HepG2 (cell line): ENCODE measurements around the gene CNKSR3. TPM values are rescaled to one million over a fixed set of nuclear protein-coding genes. Genes with fewer than 3 reads are reported as not detected.

Experiments
- ATAC-seq: fragments of 200-7000 bp; cut with Tn5 transposase; 3 replicates; pipeline ENCODE4 v1.9.1; 2020; ENCODE audit warnings: mild to moderate bottlenecking, moderate library complexity
- BruUV-seq: library from RNA; stranded (reverse); fragments of 400-500 nt; replicated peaks from 2 replicates; lab custom pipeline; 2021; lab: Mats Ljungman, UMichigan
- CTCF ChIA-PET: fragments of 300-600 bp; formaldehyde crosslinking; extraction: SDS; loops from one replicate; lab custom pipeline; 2021; ENCODE audit warnings: low total read pairs, inconsistent platforms, low intra/inter-chr PET ratio; lab: Yijun Ruan, JAX
- POLR2A ChIA-PET: fragments of 350-600 bp; sonication (Branson Sonifier 250); formaldehyde crosslinking; loops from one replicate; lab custom pipeline; 2020; ENCODE audit warnings: antibody characterized with exemption, inconsistent platforms; lab: Yijun Ruan, JAX
- DNase-seq: peaks from one replicate; pipeline ENCODE4 v3.0.0-alpha.2; 2015; ENCODE audit warnings: low spot score
- FAIRE-seq: peaks from 3 replicates; lab custom pipeline; 2011; peaks lifted over from hg19 to GRCh38; lab: Jason Lieb, UNC
- H2AFZ ChIP-seq: one replicate; pipeline ENCODE4 v1.6.1; 2011; ENCODE audit warnings: low read length, inconsistent platforms
- H3K27ac ChIP-seq: fragments of 300-600 bp; 3 replicates; pipeline ENCODE4 v1.8.0; 2011; ENCODE audit warnings: mixed run types, mild to moderate bottlenecking, mixed read lengths, low read length, inconsistent platforms; ENCODE audit not compliant: insufficient read depth; ENCODE audit errors: extremely low read length
- H3K27me3 ChIP-seq, 2 experiments: fragments of 200-600 bp in 1 of 2; 2 replicates in 1 of 2; 3 replicates in 1 of 2; pipeline versions ENCODE4 v1.6.0 to v1.8.0; 2011; ENCODE audit warnings: low read length in 2 of 2, mild to moderate bottlenecking in 2 of 2, moderate library complexity in 2 of 2, inconsistent platforms in 1 of 2; ENCODE audit not compliant: insufficient read depth in 2 of 2, control insufficient read depth in 1 of 2
- H3K36me3 ChIP-seq, 2 experiments: fragments of 200-600 bp in 1 of 2; replicated peaks in 1 of 2; 2 replicates in 1 of 2; 3 replicates in 1 of 2; pipeline versions ENCODE4 v1.5.1 to v1.8.0; 2011; ENCODE audit warnings: low read length in 2 of 2, inconsistent platforms in 1 of 2; ENCODE audit not compliant: insufficient read depth in 2 of 2, control insufficient read depth in 1 of 2
- H3K4me1 ChIP-seq: 2 replicates; pipeline ENCODE4 v1.5.1; 2012; ENCODE audit warnings: low read length, inconsistent platforms; ENCODE audit not compliant: insufficient read depth
- H3K4me2 ChIP-seq: 2 replicates; pipeline ENCODE4 v1.6.0; 2011; ENCODE audit warnings: low read depth, low read length, inconsistent platforms
- H3K4me3 ChIP-seq, 3 experiments: fragments of 200-600 bp in 1 of 3; sonication (generic), shearing (Covaris generic) in 1 of 3; replicated peaks in 1 of 3; 2 replicates each; pipeline ENCODE4 v1.5.1; 2011 to 2016; ENCODE audit warnings: low read length in 3 of 3, inconsistent platforms in 2 of 3, low read depth in 2 of 3, mild to moderate bottlenecking in 2 of 3, control low read depth in 1 of 3, mixed read lengths in 1 of 3; ENCODE audit not compliant: insufficient read depth in 1 of 3
- H3K79me2 ChIP-seq: one replicate; pipeline ENCODE4 v1.6.1; 2011; ENCODE audit warnings: low read length, inconsistent platforms; ENCODE audit not compliant: insufficient read depth
- H3K9ac ChIP-seq: 2 replicates; pipeline ENCODE4 v1.6.0; 2011; ENCODE audit warnings: mild to moderate bottlenecking, low read depth, low read length, inconsistent platforms; ENCODE audit not compliant: insufficient read depth
- H3K9me3 ChIP-seq: 2 replicates; pipeline ENCODE4 v1.5.1; 2012; ENCODE audit warnings: mild to moderate bottlenecking, low read length
- H4K20me1 ChIP-seq: 2 replicates; pipeline ENCODE4 v1.6.0; 2011; ENCODE audit warnings: inconsistent platforms, mild to moderate bottlenecking, low read length, moderate library complexity; ENCODE audit not compliant: insufficient read depth
- ATF2 ChIP-seq: sonication (generic); formaldehyde crosslinking; IDR thresholded peaks from 2 replicates; pipeline ENCODE4 v1.4.0; 2020; ENCODE audit warnings: missing genetic modification reagents
- CSRNP1 ChIP-seq: sonication (generic); formaldehyde crosslinking; IDR thresholded peaks from 2 replicates; pipeline ENCODE4 v1.8.1; 2023; ENCODE audit warnings: mild to moderate bottlenecking, missing genetic modification reagents
- FOXP1 ChIP-seq, 2 experiments: fragments of 450-650 bp in 1 of 2; IDR thresholded peaks; 2 replicates each; pipeline ENCODE4 v1.6.1; 2017 to 2018; ENCODE audit warnings: antibody characterized with exemption in 1 of 2
- NRL ChIP-seq: sonication (generic); formaldehyde crosslinking; IDR thresholded peaks from 2 replicates; pipeline ENCODE4 v1.5.0; 2020; ENCODE audit warnings: missing genetic modification reagents, mild to moderate bottlenecking, moderate library complexity, borderline replicate concordance
- SKI ChIP-seq: fragments of 450-650 bp; IDR thresholded peaks from one replicate; pipeline ENCODE4 v1.6.1; 2018; ENCODE audit warnings: mild to moderate bottlenecking; ENCODE audit not compliant: partially characterized antibody
- ZGPAT ChIP-seq: IDR thresholded peaks from 2 replicates; pipeline ENCODE4 v1.6.1; 2016; ENCODE audit warnings: mild to moderate bottlenecking
- ZHX2 ChIP-seq, 2 experiments: sonication (generic) in 1 of 2; formaldehyde crosslinking in 1 of 2; IDR thresholded peaks; 2 replicates each; pipeline versions ENCODE4 v1.6.1 to v1.9.0; 2014 to 2022; ENCODE audit warnings: antibody characterized with exemption in 1 of 2, borderline replicate concordance in 1 of 2, inconsistent platforms in 1 of 2, low read depth in 1 of 2, missing genetic modification reagents in 1 of 2
- ZNF326 ChIP-seq: sonication (generic); formaldehyde crosslinking; IDR thresholded peaks from 2 replicates; pipeline ENCODE4 v1.4.0; 2020; ENCODE audit warnings: missing genetic modification reagents, borderline replicate concordance
- ZNF598 ChIP-seq: sonication (generic); formaldehyde crosslinking; IDR thresholded peaks from 2 replicates; pipeline ENCODE4 v1.5.1; 2020; ENCODE audit warnings: mild to moderate bottlenecking, missing genetic modification reagents, borderline replicate concordance
- ZNF605 ChIP-seq: sonication (generic); formaldehyde crosslinking; IDR thresholded peaks from 2 replicates; pipeline ENCODE4 v1.8.0; 2022; ENCODE audit warnings: mild to moderate bottlenecking, missing genetic modification reagents
- WGBS: methylation state at CpG from one replicate; pipeline ENCODE4 v1.1.6; 2017; ENCODE audit warnings: low lambda C conversion rate; 5-methylcytosine and 5-hydroxymethylcytosine counted together
- in situ Hi-C: cut with HindIII; loops from 2 replicates; pipeline ENCODE4 v1.10.0; 2017; ENCODE audit warnings: low pct_unique_long_range_greater_than_20kb; ENCODE audit not compliant: extremely low pct_ligation_motif_present
- intact Hi-C: fragments of 100-400 bp; cut with micrococcal nuclease; formaldehyde crosslinking; loops from one replicate; pipeline ENCODE4 v1.10.0; 2022; ENCODE audit not compliant: unreplicated experiment
- polyA plus RNA-seq, 8 experiments: library from polyadenylated mRNA; depleted of rRNA in 3 of 8; stranded (reverse) in 7 of 8; unstranded in 1 of 8; fragments of >200 nt; fragmentation: Illumina TruSeq in 4 of 8; extraction: Trizol in 4 of 8; gene quantifications; 2 replicates each; pipeline versions ENCODE4 v1.2.1 to v1.2.3, GENCODE V29; 2011 to 2016; ENCODE audit warnings: low read depth in 4 of 8, missing spikeins in 1 of 8, mixed read lengths in 1 of 8; ENCODE audit not compliant: insufficient read depth in 1 of 8
- total RNA-seq, 5 experiments: library from RNA; depleted of rRNA; stranded (reverse); fragments of >200 nt; fragmentation: Illumina TruSeq; extraction: Trizol; gene quantifications; 2 replicates each; pipeline ENCODE4 v1.2.3, GENCODE V29; 2016; ENCODE audit warnings: low read depth in 1 of 5

The CNKSR3 gene
- total and polyA plus RNA-seq, 2 of the 13 experiments (the other 11 are each of a cell fraction or from before 2014, with no cell fraction given), result 9.2 to 38.6 TPM

GRCh38 chr6:154453329-154453728 lies 57.2 kb downstream of the CNKSR3 start (continued):
- TF ChIP-seq ATF2 (CRISPR knock-in tag), result no peak
- TF ChIP-seq SKI, result no peak
- no peak for TF ChIP-seq CSRNP1 (CRISPR knock-in tag)
- TF ChIP-seq NRL (CRISPR knock-in tag), result no peak
- no peak for TF ChIP-seq ZNF598 (CRISPR knock-in tag)

- intact Hi-C loops (no loop called here), in situ Hi-C loops (no loop called here)
- H2AFZ ChIP-seq, result no peak overlapping the region
- no peak for ATAC-seq
- peaks cover 15% of the 10 kb centered on the region for H3K4me1 ChIP-seq
- WGBS, result 100% methylated on average over 3 of the region's 3 CpGs
- no peaks in the 10 kb centered on the region for H4K20me1 ChIP-seq
- no peak for FAIRE-seq
- no TSS peak for BruUV-seq
- H3K4me3 ChIP-seq, result no peak overlapping the region
- POLR2A ChIA-PET, result interaction anchor here (1.2 kb wide), 1 partner anchor 10 kb away, joined by 3 read pairs; no protein-coding TSS in a partner anchor
- no peak overlapping the region for H3K9ac ChIP-seq
- H3K9me3 ChIP-seq, result no peaks in the 10 kb centered on the region
- no peaks in the 10 kb centered on the region for H3K27me3 ChIP-seq
- no peak overlapping the region for H3K27ac ChIP-seq
- H3K79me2 ChIP-seq, result peaks cover 64% of the 10 kb centered on the region
- no peak for DNase-seq
- peaks cover 10 to 36% of the 10 kb centered on the region in 2 experiments for H3K36me3 ChIP-seq
- CTCF ChIA-PET, result no interaction called here
- H3K4me2 ChIP-seq, result no peak overlapping the region
- TF ChIP-seq ZNF326 (CRISPR knock-in tag) (no peak), ZHX2 (IDR thresholded peaks at IDR 0.05; ENCODE audit: low read depth) (no peak), ZHX2 (CRISPR knock-in tag; IDR thresholded peaks at IDR 0.05; ENCODE audit: borderline replicate concordance) (no peak), FOXP1 (IDR thresholded peaks at IDR 0.05) (no peak), FOXP1 (CRISPR knock-in tag; IDR thresholded peaks at IDR 0.05) (no peak), ZNF605 (CRISPR knock-in tag) (no peak), ZGPAT (CRISPR knock-in tag) (no peak)
Measured at GRCh38 chr6:154450498-154450897, 60.0 kb downstream of the CNKSR3 start.
